SK-N-MC (cell line): ENCODE results near the gene SLC6A3.

Source experiments
- DNase-seq: peaks from one replicate; pipeline ENCODE4 v3.0.0-alpha.2; 2011; ENCODE audit warnings: low read depth, low spot score
- H3K27ac ChIP-seq: fragments of 200-600 bp; sonication (generic); 2 replicates; pipeline ENCODE4 v1.5.1; 2016; ENCODE audit warnings: mixed run types
- H3K36me3 ChIP-seq: fragments of 200-600 bp; sonication (generic); 2 replicates; pipeline ENCODE4 v1.6.1; 2017; ENCODE audit warnings: antibody characterized with exemption, low read length, mixed read lengths; ENCODE audit not compliant: insufficient read depth
- H3K4me3 ChIP-seq: fragments of 200-600 bp; sonication (generic); 2 replicates; pipeline ENCODE4 v1.5.1; 2016
- H3K9ac ChIP-seq: fragments of 200-600 bp; sonication (generic); 2 replicates; pipeline ENCODE4 v1.8.0; 2017; ENCODE audit warnings: mixed run types, mixed read lengths; ENCODE audit not compliant: insufficient read length
- H3K9me3 ChIP-seq: fragments of 200-600 bp; sonication (generic); 2 replicates; pipeline ENCODE4 v1.6.1; 2017; ENCODE audit warnings: low read depth, mild to moderate bottlenecking, antibody characterized with exemption, low read length, moderate library complexity, mixed read lengths
- EZH2 ChIP-seq: fragments of 200-600 bp; sonication (generic); IDR thresholded peaks from one replicate; pipeline ENCODE4 v1.6.1; 2017; ENCODE audit warnings: antibody characterized with exemption
- FOXP2 ChIP-seq: optimal IDR thresholded peaks from 2 replicates; pipeline ENCODE3; 2011; ENCODE audit warnings: mild to moderate bottlenecking, moderate library complexity; ENCODE audit not compliant: insufficient read depth; ENCODE audit errors: extremely low read length, control extremely low read depth
- POLR2AphosphoS5 ChIP-seq: IDR thresholded peaks from 2 replicates; pipeline ENCODE4 v1.6.1; 2012; ENCODE audit warnings: mild to moderate bottlenecking, low read depth, low read length, borderline replicate concordance

SLC6A3 gene

DNA sequence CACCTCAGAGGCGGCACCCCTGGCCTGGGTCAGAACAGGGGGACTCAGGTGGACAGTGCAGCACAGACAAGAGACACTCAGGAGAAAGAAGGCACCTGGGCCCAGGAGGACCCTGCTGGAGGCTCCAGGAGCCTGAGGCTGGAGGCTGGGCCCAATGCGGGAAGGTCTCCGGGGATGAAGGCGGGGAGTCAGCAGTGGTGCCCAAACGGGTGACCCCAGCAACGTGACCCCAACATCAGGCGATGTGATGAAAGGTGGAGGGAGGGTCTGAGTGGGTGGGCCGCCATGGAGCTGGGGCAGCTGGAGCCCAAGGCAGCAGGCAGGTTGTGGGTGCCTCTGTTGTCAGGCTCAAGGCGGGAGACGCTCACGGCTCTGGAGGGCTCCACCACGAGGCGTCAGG is 41.0 kb upstream of the SLC6A3 start:
- H3K9ac ChIP-seq, result no peak overlapping the region
- H3K4me3 ChIP-seq, result no peak overlapping the region
- H3K36me3 ChIP-seq, result peaks cover 12% of the 10 kb centered on the region; the same call in 1 of the 2 replicates

DNA sequence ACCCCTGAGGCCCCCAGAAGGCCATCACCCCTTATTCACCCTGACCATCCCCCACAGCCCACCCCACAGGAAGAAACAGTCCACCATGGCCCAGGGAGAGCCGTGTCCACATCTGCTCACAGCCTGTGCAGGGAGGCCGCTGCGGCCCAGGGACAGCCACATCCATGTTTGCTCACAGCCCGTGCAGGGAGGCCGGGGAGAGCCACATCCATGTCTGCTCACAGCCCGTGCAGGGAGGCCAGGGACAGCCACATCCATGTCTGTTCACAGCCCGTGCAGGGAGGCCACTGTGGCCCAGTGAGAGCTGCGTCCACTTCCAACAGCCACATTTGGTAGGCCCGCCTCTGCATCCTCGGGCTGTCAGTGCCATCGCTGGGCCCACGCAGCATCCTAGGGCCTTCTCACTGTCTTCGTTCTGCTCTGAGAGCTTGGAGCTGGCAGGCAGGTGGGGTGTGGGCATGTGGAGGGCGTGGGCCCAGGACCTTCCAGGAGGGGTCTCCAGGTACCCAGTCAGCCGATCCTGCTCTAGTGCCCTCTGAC is 40.4 kb upstream of the SLC6A3 start:
- no peak overlapping the region for H3K27ac ChIP-seq

More for the DNA sequence above, 41.0 kb upstream of the SLC6A3 start:
- H3K27ac ChIP-seq, result no peak overlapping the region
- no peak for DNase-seq
- H3K9me3 ChIP-seq, result no peaks in the 10 kb centered on the region
- TF ChIP-seq POLR2AphosphoS5, result no peak

DNA sequence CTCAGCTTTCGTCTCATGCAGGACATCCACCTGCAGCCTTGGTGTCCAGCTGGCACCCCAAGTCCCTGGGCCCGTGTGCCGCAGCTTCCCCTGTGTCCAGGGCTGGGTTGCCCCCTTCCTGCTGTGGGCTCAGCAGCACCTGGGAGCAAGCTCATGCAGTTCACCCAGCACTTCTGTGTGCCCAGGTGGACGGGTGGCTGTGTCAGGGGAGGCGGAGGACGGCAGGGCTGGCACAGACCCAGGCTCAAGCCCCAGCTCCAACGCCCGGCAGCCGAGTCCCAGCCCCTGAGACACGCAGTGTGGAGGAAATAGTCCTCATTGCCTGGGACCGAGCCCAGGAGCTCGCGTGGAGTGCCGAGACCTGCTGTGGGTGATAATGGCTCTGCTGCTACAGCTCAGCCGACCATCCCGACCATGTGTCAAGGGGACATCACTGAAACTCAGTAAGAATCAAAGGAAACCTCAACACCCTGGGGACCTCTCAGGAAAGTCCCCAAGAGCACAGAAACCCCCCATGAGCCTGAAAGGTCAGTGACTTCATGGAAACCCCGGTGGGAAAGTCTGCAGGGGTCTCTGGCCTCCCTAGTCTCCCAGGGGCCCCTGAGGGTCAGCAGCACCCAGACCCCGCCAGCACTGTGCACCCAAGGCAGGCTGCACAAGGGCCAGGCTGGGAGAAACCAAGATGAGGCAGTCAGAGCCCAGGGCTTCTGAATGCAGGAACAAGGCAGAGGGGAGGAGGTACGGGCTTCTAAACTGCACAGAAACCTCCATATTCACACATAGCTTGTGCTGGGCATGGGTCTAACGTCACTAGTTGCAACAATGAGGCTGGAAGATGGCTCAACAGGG is 39.7 kb upstream of the SLC6A3 start:
- peaks cover 5% of the 10 kb centered on the region; the same call in 1 of the 2 replicates for H3K36me3 ChIP-seq

More for the DNA sequence above, 40.4 kb upstream of the SLC6A3 start:
- peaks cover 8% of the 10 kb centered on the region; the same call in 1 of the 2 replicates for H3K36me3 ChIP-seq
- no peak overlapping the region for H3K4me3 ChIP-seq
- TF ChIP-seq POLR2AphosphoS5 (no peak), EZH2 (no peak), FOXP2 (no peak)
- no peak overlapping the region for H3K9ac ChIP-seq
- no peaks in the 10 kb centered on the region for H3K9me3 ChIP-seq
- no peak for DNase-seq

DNA sequence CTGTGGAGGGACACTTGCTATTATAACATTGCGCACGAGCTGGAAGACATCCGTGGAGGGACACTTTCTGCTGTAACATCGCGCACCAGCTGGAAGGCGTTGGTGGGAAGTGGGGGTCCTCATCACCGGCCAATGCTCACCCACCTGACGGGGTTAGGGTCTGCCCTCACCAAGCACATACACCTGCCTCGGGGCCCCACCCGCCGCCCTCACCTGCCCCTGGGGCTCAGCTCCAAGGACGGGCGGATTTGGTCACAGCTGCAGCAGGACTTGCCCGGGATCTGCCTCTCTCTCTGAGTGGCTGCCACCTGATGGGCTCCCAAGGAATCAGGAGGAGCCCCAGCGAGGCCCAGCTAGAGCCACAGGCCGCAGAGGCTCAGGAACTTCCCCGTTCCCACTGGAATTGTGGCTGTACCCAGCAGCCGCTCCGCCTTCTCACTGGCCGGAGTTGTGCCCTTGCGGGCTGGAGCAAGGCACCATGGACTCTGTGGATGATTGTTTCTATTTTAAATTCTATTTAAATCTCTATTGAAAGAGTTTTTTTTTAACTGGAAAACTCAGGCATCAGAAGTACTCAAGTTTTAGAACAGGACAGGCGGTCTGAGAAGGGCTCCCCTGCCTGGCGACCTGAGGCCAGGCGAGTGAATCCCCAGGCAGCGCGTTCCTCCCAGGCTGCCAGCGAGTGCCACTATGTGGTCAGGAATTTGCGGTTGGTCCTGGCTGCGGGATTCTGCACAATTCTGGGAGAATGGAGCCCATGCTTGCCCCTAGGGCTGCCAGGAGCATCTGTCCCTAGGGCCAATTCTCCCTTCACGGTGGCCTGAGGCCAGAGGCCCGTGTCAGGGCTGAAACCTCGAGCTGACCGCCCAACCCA is 38.9 kb upstream of the SLC6A3 start:
- no peak for DNase-seq
- no peak overlapping the region for H3K9ac ChIP-seq
- no peak overlapping the region for H3K27ac ChIP-seq
- H3K9me3 ChIP-seq, result no peaks in the 10 kb centered on the region
- TF ChIP-seq POLR2AphosphoS5 (no peak), FOXP2 (no peak), EZH2 (no peak)
- H3K4me3 ChIP-seq, result no peak overlapping the region
- peaks cover 5% of the 10 kb centered on the region; the same call in 1 of the 2 replicates for H3K36me3 ChIP-seq

More for the DNA sequence above, 39.7 kb upstream of the SLC6A3 start:
- no peak for DNase-seq
- no peak for TF ChIP-seq POLR2AphosphoS5
- no peak for TF ChIP-seq EZH2
- no peak for TF ChIP-seq FOXP2
- Histone ChIP-seq H3K4me3 (no peak overlapping the region), H3K9me3 (no peaks in the 10 kb centered on the region), H3K9ac (no peak overlapping the region), H3K27ac (no peak overlapping the region)

DNA sequence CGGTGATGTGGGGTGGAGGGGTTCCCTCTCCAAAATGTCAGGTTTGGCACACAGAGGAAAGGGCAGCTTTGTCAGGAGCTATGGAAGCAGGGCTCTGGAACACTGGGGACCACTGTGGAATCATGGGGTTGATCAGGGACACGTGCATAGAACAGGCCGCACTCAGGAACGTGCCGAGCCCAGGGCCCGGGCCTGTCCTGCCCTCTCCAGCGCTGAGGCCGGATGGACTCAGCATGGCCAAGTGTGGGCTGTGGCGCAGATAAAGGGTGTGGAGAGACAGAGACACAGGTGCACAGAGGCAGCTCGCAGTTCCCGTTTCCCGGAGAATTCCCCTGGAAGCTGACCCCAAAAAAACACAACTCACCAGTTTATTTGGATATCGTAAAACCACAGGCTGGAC is 37.8 kb upstream of the SLC6A3 start:
- Histone ChIP-seq H3K9me3 (no peaks in the 10 kb centered on the region), H3K9ac (no peak overlapping the region), H3K4me3 (no peak overlapping the region), H3K36me3 (peaks cover 5% of the 10 kb centered on the region; the same call in 1 of the 2 replicates), H3K27ac (no peak overlapping the region)
- no peak for DNase-seq
- no peak for TF ChIP-seq EZH2
- TF ChIP-seq FOXP2, result no peak
- no peak for TF ChIP-seq POLR2AphosphoS5

DNA sequence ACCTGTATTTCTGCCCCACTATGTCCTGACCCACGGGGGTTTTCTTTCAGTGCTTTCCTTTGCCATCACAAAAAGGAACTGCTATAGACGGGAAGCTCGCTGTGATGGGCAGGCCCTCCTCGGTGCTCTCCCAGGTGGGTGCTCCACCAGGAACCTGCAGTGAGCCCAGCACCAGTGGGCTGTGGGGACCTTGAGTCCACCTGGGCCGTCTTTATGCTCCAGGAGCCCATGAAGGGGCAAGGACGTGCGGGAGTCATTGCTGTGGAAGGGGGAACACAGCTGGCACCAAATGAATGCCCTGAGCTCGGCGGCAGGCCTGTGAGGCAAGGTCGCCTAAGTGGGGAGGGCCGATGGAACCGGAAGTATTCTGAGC is 36.7 kb upstream of the SLC6A3 start:
- Histone ChIP-seq H3K9me3 (no peaks in the 10 kb centered on the region), H3K4me3 (no peak overlapping the region), H3K9ac (no peak overlapping the region), H3K36me3 (no peaks in the 10 kb centered on the region; the same call in 1 of the 2 replicates), H3K27ac (no peak overlapping the region)
- TF ChIP-seq EZH2 (no peak), FOXP2 (no peak), POLR2AphosphoS5 (no peak)
- no peak for DNase-seq

DNA sequence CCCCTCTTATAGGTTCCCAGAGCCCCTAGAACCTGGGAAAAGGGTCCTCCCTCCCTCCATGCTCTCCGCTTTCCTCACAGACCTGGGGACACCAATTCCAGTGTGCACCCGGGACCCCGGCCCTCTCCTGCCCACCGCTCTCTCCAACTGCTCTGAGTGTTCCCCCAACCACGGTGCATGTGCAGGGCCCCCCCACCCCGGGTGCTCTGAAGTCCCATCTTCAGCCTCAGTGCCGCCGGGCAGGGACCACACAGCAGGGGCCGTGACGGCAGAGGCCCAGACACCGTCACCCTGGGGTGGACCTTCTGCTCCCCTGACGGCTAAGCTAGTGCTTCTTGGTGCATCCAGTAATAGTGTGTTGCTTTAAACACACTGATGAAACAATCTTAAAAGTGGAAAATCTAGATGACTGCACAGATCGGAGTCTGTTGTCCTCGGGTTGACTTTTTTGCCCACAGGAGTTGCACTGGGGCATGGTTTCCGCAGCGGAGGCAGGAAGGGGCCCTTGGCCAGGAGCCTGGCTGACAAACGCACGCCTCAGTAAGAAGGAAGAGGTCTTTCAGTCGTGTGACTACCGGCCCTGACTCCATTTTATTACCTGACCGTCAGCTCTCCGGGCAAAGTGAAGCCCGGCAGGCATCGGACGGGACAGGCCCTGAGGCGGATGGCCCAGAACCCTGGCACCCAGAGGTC is 36.2 kb upstream of the SLC6A3 start:
- no peak for TF ChIP-seq EZH2
- TF ChIP-seq POLR2AphosphoS5, result no peak
- no peak for TF ChIP-seq FOXP2
- no peaks in the 10 kb centered on the region for H3K9me3 ChIP-seq
- H3K4me3 ChIP-seq, result no peak overlapping the region
- no peak for DNase-seq
- H3K9ac ChIP-seq, result no peak overlapping the region
- H3K27ac ChIP-seq, result no peak overlapping the region
- no peaks in the 10 kb centered on the region; the same call in 1 of the 2 replicates for H3K36me3 ChIP-seq

DNA sequence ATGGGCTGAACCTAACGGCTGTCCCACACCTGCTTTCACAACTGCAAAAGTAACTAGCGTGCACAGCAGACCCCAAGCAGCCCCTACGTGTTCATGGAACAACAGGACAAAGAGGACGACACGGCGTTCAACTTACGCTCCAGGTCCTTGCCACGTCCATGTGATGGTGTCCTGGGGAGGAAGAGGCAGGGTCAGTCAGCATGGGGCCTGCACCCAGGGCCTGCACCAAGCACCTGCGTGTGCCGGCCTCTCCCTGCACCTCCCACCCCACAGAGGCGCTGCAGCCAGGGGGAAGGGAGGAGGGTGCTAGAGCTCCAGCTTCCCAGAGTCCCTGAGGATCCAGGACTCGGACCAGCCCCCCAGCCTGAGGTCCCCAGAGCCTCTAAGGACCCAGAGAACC is 35.6 kb upstream of the SLC6A3 start:
- Histone ChIP-seq H3K9ac (no peak overlapping the region), H3K9me3 (no peaks in the 10 kb centered on the region), H3K4me3 (no peak overlapping the region), H3K27ac (no peak overlapping the region), H3K36me3 (no peaks in the 10 kb centered on the region; the same call in 1 of the 2 replicates)
- DNase-seq, result no peak
- TF ChIP-seq POLR2AphosphoS5, result no peak
